ENCODE measurements around the gene TESK2. TPM values are rescaled to one million over a fixed set of nuclear protein-coding genes. Genes with fewer than 3 reads are reported as not detected.

TESK2 gene
- total RNA-seq, 1 donor from 2014 or later: 8.2 TPM

- peaks cover 51% of the 10 kb centered on the region for H3K36me3 ChIP-seq
- ATAC-seq: no peak
Observed at GRCh38 chr1:45345014-45345413, 145.9 kb downstream of the TESK2 start.

DNA sequence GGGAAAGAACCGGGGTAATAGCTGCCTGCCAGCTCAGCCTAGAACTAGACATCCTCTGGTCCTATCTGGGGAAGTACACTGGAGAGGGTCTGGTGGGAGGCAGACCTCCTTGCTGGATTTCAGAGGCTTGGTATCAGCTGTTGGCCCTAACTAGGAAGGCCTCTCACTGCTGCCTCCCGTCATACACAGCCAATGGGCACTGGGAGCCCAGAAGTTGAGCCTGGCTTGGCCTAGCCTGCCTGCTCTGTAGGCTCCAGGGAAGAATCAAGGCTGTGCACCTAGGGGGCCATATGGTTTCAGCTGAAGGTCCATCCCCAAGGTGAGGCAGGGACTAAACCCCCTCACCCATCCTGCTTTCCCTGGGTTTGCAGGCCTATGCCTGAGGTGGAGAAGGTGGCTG is 146.5 kb downstream of the TESK2 start:
- TF ChIP-seq, protein P1, sequence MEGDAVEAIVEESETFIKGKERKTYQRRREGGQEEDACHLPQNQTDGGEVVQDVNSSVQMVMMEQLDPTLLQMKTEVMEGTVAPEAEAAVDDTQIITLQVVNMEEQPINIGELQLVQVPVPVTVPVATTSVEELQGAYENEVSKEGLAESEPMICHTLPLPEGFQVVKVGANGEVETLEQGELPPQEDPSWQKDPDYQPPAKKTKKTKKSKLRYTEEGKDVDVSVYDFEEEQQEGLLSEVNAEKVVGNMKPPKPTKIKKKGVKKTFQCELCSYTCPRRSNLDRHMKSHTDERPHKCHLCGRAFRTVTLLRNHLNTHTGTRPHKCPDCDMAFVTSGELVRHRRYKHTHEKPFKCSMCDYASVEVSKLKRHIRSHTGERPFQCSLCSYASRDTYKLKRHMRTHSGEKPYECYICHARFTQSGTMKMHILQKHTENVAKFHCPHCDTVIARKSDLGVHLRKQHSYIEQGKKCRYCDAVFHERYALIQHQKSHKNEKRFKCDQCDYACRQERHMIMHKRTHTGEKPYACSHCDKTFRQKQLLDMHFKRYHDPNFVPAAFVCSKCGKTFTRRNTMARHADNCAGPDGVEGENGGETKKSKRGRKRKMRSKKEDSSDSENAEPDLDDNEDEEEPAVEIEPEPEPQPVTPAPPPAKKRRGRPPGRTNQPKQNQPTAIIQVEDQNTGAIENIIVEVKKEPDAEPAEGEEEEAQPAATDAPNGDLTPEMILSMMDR (IDR thresholded peaks at IDR 0.05): no peak

More at GRCh38 chr1:45345014-45345413, 145.9 kb downstream of the TESK2 start:
- H3K9me3 ChIP-seq: no peaks in the 10 kb centered on the region
- TF ChIP-seq, protein P1 (IDR thresholded peaks at IDR 0.05): no peak
- H3K4me1 ChIP-seq: peaks cover 42% of the 10 kb centered on the region
- H3K27me3 ChIP-seq (ENCODE audit: low read depth): no peaks in the 10 kb centered on the region
- H3K4me3 ChIP-seq: no peak overlapping the region
- no peak overlapping the region for H3K27ac ChIP-seq
- intact Hi-C loops (cut with DNase I): no loop called here
- DNase-seq: no peak

GRCh38 chr1:45340816-45341466 is 150.0 kb downstream of the TESK2 start:
- ATAC-seq (no peak), DNase-seq (no peak)
- TF ChIP-seq, protein P1 (IDR thresholded peaks at IDR 0.05): no peak

More for the DNA sequence above, 146.5 kb downstream of the TESK2 start:
- peaks cover 51% of the 10 kb centered on the region for H3K36me3 ChIP-seq
- no peaks in the 10 kb centered on the region for H3K9me3 ChIP-seq
- H3K27me3 ChIP-seq (ENCODE audit: low read depth): no peaks in the 10 kb centered on the region
- peaks cover 42% of the 10 kb centered on the region for H3K4me1 ChIP-seq
- DNase-seq: no peak
- H3K27ac ChIP-seq: no peak overlapping the region
- intact Hi-C loops (cut with DNase I): no loop called here
- ATAC-seq: no peak
- no peak overlapping the region for H3K4me3 ChIP-seq

GRCh38 chr1:45339789-45340558 is 151.0 kb downstream of the TESK2 start, which contains the start of the genes MUTYH and TOE1:
MUTYH (minus strand) TSS chr1:45340440; CDS start chr1:45334505, 5,935 bp downstream.
TOE1 (plus strand) TSS chr1:45340170; CDS start chr1:45340253, 83 bp downstream.
- TF ChIP-seq, protein P1 (IDR thresholded peaks at IDR 0.05): no peak
- intact Hi-C loops (cut with DNase I): no loop called here

More at GRCh38 chr1:45340816-45341466, 150.0 kb downstream of the TESK2 start:
- Histone ChIP-seq H3K36me3 (peaks cover 47% of the 10 kb centered on the region), H3K27ac (peak overlapping the region; percentile 99), H3K4me3 (peak overlapping the region; percentile 92), H3K27me3 (ENCODE audit: low read depth) (no peaks in the 10 kb centered on the region), H3K4me1 (peaks cover 34% of the 10 kb centered on the region), H3K9me3 (no peaks in the 10 kb centered on the region)
- intact Hi-C loops (cut with DNase I): no loop called here

GRCh38 chr1:45337630-45338325 is 153.2 kb downstream of the TESK2 start:
- intact Hi-C loops (cut with DNase I): no loop called here
- DNase-seq: no peak
- Histone ChIP-seq H3K27me3 (ENCODE audit: low read depth) (no peaks in the 10 kb centered on the region), H3K9me3 (no peaks in the 10 kb centered on the region), H3K36me3 (peaks cover 36% of the 10 kb centered on the region), H3K4me1 (peaks cover 34% of the 10 kb centered on the region), H3K27ac (no peak overlapping the region), H3K4me3 (no peak overlapping the region)
- TF ChIP-seq, protein P1 (IDR thresholded peaks at IDR 0.05): no peak
- no peak for ATAC-seq

More at GRCh38 chr1:45339789-45340558, 151.0 kb downstream of the TESK2 start, which contains the start of the genes MUTYH and TOE1:
- peak; percentile 97 to 98 for ATAC-seq
- peak; percentile 97 for DNase-seq
- no peaks in the 10 kb centered on the region for H3K9me3 ChIP-seq
- peaks cover 37% of the 10 kb centered on the region for H3K36me3 ChIP-seq
- no peaks in the 10 kb centered on the region for H3K27me3 ChIP-seq (ENCODE audit: low read depth)
- peaks cover 34% of the 10 kb centered on the region for H3K4me1 ChIP-seq
- peak within 1 kb of the TSS; percentile 99 for H3K27ac ChIP-seq
- H3K4me3 ChIP-seq: peak within 1 kb of the TSS; percentile 92
